GM18907 (cell line): Measurements from ENCODE around the gene ICA1.

Experiments
- ATAC-seq: cut with Tn5 transposase; IDR thresholded peaks from one replicate; pipeline ENCODE4 v1.9.1; 2021; ENCODE audit warnings: mild to moderate bottlenecking, moderate library complexity; ENCODE audit not compliant: unreplicated experiment

ICA1 gene

DNA sequence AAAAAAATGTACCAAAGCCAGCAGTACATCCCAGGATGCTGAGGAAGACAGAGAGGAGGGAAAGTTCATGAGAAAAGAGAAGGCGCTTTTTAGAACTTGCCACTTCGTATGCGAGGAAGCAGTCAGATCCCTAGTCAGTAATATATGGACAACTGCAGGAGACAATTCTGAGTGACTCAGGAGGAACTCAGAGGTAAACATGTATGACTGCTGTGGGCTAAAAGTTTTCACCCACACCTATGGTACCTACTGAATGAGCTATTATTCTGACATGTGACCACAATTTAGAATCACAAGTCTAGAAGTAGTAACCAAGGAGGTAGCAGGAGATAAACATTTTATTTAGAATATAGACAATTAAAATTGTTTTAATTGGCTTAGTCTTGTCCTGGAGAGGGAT, 126.5 kb downstream of the ICA1 start:
- ATAC-seq: no peak

DNA sequence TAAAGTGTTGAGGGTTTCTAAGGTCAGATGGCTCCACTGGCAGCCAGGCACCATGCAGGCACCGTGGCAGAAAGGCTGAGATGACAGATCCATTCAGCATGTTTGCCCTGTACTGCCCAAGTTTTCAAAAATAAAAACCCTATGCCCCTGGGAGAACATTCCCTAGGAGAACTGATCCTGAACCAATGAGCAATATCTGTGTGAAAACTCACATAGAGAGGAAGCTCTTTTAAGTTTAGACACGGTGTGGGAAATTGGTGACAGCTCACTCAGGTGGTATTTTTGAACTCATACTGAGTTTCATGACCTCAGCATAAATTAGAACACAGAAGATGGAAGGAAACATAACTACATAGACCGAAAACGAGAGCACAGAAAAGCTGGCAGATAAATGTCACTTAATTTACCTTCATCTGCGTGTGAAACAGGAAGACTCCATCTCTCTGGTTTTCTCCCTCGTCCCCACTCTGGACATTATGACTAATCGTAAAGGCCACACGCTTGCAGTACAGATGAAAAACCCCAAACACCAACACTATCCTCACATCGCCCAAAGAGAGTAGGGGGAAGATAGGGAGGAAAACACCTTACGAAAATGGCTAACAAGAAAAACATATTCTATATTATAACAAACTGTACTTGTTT, 127.8 kb downstream of the ICA1 start:
- peak; percentile 76 for ATAC-seq

DNA sequence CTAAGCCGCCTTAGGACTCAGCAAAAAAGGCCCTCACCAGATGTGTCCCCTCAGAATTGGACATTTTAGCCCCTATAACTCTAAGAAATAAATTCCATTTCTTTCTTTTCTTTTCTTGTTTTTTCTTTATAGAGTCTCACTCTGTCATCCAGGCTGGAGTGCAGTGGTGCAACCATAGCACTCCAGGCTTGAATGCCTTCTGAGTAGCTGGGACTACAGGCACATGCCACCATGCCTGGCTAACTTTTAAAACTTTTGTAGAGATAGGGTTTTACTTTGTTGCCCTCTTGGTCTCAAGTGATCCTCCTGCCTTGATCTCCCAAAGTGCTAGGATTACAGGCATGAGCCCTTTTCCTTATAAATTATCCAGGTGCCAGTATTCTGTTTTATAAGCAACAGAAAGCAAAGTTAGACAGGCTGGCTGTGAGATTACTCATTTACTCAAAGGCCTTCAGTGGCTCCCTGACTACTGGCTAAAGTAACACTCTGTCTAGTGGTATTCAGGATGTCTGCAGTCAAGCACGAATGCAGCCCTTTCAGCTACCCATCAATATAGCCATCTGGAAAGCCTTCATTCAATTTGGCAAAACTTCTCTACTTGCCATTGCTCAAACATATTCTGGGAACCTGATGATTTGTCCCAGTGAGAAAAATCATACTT, 128.6 kb downstream of the ICA1 start:
- ATAC-seq: peak; percentile 29

DNA sequence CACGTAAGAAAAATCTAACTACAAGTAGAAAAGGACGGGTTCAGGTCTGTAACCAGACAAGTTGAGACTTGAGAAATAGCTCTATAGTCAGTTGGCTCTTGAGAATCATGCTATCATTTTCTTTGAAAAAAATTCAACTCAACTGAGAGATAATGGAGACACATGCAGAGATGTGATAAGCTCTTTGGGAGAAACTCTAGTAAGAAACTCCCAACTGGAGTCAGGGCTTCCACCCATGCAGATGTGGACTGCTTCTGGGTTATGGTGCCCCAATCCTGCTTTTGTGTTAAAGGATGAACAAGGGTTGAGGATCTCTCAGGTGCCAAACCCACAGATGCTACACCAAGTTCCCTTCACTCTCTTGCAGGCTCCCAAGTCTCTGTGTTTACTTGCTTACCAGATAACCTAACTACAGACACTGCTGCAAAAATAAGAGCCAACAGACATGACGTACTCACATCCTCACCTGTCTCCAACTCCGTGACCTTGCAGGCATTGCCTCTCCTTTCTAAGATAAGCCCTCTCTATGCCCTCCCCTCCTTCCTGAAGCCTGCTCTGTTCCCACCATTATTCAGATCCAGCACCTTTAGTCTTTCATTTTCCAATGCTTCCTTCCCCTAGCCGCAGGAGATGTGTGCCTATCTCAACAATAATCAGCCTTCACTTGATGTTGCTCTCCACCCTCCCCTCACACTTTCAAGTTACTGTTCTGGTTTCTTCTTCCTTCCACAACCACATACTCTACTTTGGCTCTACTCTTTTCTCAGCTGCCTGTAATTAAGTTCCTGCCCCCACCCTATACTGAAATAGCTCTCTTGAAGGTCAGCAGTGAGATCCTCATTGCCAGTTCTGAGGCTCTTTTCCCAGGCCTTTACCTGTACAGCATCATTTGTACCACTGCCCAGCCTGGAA, 130.0 kb downstream of the ICA1 start:
- peak; percentile 51 for ATAC-seq

DNA sequence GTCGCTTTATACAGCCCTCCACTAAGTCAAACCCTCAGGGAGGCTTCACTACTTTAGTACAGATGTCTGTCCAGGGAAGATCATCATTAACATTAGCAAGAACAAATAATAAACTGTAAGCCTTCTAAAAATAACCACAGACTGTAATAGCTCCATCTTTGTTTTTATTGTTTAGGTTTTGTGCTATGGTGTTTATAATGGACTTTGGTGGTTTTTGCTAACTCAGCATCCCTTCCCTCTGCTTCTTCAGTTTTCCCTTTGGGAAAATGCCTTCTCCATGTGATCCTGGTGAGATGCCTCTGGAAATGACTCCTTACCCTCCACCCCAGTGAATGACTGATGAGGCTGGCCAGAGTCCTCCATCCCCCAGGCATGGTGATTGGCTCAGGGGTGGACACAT, 131.3 kb downstream of the ICA1 start:
- ATAC-seq: no peak

DNA sequence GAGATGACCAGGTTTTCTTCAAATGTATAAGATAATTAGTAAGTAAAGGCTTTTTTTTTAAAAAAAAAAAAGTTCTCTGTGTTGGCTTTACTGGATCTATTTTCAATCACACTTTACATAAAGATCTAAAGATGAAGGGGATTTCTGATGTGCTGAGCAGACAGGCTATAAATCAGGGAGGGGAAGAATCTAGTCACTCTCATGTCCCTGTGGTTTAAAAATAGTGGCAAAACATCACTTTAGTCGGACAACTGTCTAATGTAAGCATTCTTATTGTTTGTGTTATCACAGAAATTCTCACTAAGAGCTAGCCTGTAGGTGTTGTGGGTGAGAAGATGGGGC, 132.7 kb downstream of the ICA1 start:
- no peak for ATAC-seq

DNA sequence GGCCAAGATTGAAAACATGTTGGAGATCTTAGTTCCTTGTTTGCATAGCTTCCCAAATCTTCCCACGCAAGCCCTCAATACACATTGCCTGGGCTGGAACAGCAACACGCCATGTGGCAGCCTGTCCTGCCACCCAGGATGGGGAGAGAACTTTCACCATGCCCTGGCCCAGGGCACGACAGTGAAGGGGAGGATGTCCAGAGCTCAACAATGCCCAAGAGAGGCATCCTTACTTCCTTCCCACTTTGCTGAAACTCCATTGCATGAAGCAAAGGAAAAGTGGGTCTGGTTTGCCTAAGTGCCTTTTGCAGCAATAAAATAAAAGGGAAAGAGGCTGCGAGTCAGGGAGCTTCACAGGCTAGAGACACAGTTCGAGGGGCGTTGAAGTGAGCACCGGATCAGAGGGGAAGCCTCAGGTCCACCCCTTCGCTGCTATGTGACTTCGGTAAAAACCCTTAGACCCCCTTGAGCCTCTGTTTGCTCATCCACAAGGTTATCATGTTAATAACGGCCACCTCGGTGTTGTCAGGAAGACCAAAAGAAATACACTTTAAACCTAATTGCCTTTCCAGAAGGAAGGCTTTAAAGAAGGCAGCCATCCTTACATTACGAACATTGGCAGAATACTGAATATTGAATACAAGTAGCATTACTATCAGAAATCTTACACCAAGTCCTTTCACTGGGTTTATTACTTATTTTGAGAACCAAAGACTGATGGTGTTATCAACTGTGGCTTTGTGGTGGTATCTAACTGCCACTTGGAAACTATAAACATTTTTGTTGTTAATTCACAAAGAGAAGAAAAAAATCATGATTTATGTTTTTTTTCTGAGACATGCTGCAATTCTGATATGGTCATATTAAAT, 133.3 kb downstream of the ICA1 start:
- no peak for ATAC-seq

DNA sequence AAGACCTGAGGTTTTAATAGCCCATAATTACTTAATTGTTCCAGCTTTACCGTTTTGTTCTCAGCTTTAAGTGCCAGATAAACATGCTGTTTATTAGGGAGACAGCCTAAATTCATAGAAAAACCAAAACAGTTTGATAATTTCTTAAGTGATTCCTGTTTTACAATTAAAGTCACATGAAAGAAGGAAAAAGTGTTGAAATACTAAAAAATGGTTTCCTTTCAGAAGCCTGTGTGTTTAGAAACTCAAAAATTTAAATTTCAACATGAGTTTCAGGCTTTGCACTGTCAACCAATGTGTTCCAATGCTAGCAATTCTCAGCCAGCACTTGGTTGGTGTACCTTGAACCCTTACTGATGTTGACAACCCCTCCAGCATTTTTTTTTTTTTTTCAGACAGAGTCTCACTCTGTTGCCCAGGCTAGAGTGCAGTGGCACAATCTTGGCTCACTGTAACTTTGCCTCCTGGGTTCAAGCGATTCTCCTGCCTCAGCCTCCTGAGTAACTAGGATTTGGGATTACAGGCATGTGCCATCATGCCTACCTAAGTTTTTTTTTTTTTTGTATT, 135.3 kb downstream of the ICA1 start:
- ATAC-seq: no peak

DNA sequence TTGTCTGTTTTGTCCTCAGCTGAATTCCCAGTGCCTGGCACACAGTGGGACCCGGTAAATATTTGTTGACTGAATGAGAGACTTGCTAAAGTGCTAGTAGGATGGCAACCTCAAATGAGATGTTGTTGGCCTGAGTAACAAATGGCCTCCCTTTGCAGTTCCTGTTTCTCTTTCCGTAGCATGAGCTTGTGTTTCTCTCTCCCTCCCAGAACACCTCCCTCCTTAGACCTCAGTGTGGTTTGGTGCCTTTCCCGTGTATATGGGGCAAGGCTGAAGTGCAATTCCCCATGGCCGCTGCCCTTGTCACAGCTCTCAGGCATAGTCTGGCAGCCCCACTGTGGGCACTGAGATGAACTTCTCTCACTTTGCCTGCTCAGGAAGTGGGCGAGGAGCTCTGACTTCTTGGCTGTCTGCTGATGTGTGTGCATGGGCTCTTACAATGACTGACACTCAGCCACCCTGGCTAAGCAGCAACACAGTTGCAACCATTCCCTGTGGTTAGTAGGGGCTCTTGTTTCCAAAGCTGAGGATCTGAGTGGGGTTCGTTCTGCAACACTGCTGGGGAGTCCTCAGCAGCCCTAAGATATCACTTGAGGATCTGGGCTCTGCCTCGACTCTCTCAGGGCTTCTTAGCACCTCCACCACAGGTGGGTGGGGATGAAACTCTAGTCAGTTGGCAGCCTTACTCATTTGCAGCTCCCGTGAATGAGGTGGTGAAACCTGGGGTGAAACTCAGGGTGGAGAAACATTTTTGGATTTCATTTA, 136.1 kb downstream of the ICA1 start:
- ATAC-seq: peak; percentile 89

DNA sequence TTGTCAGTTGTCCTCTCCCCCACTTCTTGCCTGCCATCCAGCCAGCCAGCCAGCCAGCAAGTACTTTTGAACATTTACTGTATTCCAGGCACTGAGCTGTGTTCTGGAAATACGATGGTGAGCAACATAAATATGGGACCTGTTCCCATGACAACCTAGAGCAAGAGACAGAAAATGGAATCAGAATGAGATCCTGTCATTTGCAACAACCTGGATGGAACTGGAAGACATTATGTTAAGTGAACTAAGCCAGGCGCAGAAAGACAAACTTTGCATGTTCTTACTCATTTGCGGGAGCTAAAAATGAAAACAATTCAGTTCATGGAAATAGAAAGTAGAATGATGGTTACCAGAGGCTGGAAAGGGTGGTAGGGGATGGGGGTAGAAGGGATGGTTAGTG, 140.7 kb downstream of the ICA1 start:
- ATAC-seq: no peak

DNA sequence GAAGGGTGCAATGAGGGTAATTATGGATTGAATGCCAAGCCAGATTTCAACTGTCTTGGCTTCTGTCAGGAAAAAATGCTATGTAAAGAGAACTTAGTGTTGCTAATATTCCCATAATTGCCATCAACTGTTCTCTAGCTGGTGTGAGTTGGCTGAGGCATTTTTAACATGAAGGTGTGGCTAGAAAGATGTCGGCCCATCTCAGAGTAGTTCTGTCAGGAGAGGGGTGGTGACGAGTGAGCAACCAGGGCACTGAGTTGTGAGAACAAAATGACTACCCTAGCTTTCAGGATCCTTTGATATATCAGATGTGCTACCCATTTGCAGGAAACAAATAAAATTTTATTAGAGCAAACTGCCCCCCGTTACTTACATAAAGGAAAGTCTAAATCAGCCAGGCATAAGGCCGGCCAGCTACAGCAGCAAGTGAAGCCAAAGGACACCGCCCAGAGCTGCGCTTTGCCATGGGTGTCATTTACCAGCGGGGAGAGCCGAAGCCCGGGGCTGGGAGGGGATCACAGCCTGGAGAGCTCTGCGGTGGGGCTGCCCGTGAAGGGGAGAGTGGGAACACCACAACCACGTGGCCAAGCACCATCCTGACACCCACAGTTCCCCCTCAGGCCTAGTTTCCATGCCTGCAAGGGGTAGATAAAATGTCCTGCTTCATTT, 141.4 kb downstream of the ICA1 start:
- ATAC-seq: no peak

DNA sequence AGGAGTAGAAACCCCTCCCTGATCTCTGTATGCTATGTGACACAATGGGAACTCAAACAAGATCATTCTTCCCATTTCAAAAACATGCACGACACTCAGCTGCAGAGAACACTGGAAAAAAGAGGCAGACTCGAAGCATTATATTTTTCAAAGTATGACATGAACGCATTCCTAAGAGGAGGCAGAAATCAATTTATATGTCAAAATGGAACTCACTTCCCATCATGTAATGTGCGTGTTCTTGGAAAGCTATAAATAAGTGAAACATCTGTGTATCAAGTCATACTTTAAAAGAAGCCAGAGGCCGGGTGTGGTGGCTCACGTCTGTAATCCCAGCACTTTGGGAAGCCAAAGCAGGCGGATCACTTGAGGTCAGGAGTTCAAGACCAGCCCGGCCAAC, 142.7 kb downstream of the ICA1 start:
- ATAC-seq: no peak

DNA sequence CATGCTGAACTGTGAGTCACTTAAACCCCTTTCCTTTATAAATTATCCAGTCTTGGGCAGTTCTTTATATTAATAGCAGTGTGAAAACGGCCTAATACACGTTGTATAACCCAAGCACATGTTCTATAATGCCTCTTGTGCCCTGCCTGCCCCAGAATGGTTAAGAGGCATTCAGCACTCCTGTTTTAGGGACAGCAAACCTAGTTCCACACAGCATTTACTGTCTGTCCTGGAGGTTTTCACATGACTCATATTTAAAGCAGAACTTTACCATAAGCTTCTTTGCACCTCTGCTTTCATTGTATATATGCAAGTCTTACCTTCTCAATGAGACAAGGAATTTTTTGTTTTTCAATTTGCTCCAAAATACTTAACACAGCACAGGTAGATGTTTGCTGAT, 144.8 kb downstream of the ICA1 start:
- no peak for ATAC-seq

DNA sequence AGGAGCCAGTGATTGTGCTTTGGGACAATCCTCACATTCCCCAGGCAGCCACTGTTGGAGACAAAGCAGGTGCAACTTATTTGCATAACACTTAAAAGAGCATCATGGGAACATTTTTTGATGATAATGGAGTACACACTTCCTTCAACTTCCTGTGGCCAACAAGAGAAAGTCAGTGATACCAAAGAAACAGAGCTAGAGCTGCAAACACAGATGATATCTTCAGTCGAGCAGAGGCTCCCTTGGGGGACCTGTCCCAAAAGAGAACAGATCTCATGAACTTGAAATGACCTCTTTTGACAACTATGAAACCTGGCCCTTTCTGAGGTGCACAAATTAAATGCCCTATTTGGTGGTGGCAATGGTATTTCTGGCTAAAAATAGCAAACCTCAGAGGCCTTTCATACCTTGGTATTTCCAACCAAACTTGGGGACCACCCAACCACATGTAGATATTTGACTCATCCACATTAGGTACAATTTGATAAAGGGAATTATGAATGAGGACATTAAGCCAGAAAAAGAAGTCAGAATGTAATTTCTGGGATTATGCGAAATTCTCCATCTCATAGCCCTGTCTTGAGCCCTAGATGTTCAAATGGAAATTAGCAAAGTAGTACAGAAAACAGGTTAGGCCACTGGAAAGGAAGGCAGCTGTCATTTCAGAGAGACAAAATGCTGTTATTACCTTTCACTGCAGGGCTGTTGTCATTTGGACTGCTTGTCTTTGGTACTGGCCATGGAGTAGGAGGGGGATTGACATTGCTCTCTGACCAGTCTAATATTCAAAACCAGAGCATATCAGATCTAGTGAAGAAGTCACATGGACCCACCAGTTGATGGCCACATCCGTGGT, 146.2 kb downstream of the ICA1 start:
- peak; percentile 94 for ATAC-seq

DNA sequence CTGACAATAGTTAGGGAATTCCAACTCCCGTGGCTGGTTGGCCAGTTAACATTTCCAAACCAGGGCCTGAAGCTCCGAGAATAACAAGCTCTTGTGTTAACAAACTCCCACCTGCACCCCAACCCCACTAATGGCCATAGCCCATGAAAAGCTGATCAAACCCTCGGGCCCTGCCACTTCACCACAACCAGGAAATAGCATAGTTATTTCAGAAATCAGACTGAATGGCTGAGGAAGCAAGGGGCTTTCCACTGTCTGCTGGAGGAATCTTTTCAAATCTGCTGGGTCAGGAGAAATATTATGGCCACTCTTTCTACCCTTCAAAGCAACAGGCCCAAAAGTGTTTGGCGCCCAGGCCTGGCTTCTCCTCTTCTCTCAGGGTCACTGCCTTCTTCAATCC, 147.8 kb downstream of the ICA1 start:
- peak; percentile 32 for ATAC-seq

DNA sequence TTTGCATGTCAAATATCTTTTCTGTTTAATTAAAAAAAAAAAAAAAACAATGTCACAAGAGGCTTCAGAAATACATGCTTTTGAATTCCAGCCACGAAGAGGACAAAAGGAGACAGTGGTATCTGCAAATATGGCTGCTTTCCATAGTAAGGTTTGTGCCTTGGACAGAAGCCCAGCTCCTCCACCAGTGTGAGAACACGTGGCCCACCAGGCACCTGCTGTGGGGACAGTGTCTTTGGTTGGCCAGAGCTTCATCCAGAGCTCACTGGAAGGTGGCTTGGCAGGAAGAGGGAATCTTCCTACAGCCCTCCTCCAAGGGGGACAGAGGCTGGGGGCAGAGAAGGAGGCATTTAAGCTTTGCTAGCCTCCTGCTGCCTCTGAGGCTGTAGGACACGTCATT, 148.8 kb downstream of the ICA1 start:
- no peak for ATAC-seq

DNA sequence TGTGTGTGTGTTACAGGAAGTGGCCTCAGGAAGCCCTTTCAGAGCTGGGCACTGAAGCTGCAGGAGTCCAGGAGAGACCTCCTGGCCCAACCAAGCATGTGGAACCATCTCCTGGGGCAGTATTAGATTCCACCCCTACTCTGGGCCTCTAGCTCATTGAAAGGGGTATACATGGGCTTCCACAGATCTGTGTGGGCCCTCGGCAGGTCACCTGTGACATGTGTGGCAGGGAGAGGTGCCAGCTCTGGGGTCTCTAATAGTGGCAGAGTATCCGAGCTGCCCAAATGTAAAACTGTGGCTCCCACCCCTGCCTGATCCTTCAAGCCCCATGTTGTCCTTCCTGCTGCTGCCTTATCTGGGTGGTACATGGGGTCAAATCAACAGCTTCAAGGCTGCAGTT, 149.3 kb downstream of the ICA1 start:
- no peak for ATAC-seq

DNA sequence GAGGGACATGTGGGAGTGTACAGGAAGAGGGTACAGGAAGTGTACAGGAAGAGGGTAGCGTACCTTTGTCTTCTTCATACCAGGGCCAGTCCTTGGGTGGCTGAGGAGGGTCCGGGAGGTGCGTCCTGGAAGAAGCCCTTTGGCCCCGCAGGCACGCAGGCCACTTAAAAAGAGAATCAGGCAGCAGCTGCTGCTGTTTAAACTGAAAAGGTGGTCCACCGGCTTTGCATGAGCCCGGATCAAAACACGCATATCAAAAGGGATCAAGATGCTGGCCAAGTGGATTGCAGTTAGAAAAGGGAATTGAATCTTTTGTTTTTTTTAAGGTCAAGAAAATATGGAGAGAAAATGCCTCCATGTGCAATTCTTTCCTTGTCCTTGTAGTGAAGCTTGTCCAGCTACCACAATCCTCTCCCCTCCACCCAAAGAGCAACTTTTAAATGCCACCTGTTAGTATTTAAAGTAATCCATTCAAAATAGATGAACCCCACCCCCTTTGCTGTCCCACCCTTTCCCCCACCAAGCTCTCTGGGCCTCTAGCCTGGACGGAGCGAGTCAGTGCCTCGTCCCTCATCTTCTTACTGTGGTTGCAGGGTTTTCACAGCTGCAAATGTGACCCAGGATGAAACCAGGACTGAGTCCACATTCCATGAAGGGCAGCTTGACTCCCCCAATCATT, 150.5 kb downstream of the ICA1 start:
- no peak for ATAC-seq
